A549 (cell line): Measurements from ENCODE around the gene SCAMP2. TPM values are rescaled to one million over a fixed set of nuclear protein-coding genes. Genes with fewer than 3 reads are reported as not detected.

Experiments used
- ATAC-seq, 2 experiments: fragments of 200-7000 bp in 1 of 2; fragments of >200 bp in 1 of 2; cut with Nextera tagmentation in 1 of 2; cut with Tn5 transposase in 1 of 2; 3 replicates each; pipeline versions ENCODE4 v1.8.0 to v1.9.1; 2018 to 2020; ENCODE audit warnings: mild to moderate bottlenecking in 1 of 2, moderate library complexity in 1 of 2
- CTCF ChIA-PET: fragments of 300-600 bp; sonication (Branson Sonifier 250); formaldehyde crosslinking; extraction: SDS; loops from one replicate; lab custom pipeline; 2021; ENCODE audit warnings: antibody characterized with exemption, inconsistent platforms; lab: Yijun Ruan, JAX
- POLR2A ChIA-PET: fragments of 350-600 bp; formaldehyde crosslinking; extraction: SDS; loops from one replicate; lab custom pipeline; 2021; ENCODE audit warnings: antibody characterized with exemption, inconsistent platforms; lab: Yijun Ruan, JAX
- DNase-seq, 2 experiments: peaks; one replicate each; pipeline versions ENCODE4 v3.0.0 to v3.0.0-alpha.2; 2011 to 2016; ENCODE audit warnings: low read depth in 1 of 2, low spot score in 1 of 2
- FAIRE-seq: peaks from 2 replicates; lab custom pipeline; 2011; peaks lifted over from hg19 to GRCh38; lab: Jason Lieb, UNC
- H3K27ac ChIP-seq, 2 experiments: fragments of >200 bp; sonication (Bioruptor Twin); formaldehyde crosslinking; 3 replicates each; pipeline ENCODE4 v1.5.1; 2016 to 2017
- H3K4me1 ChIP-seq: fragments of >200 bp; sonication (Bioruptor Twin); formaldehyde crosslinking; 3 replicates; pipeline ENCODE4 v1.6.1; 2016
- H3K4me2 ChIP-seq: fragments of >200 bp; sonication (Bioruptor Twin); formaldehyde crosslinking; 3 replicates; pipeline ENCODE4 v1.6.1; 2016
- H3K4me3 ChIP-seq: fragments of >200 bp; sonication (Bioruptor Twin); formaldehyde crosslinking; 3 replicates; pipeline ENCODE4 v1.5.1; 2016
- H3K9me3 ChIP-seq: fragments of >200 bp; sonication (Bioruptor Twin); formaldehyde crosslinking; 3 replicates; pipeline ENCODE4 v1.6.1; 2016
- CBX2 ChIP-seq: fragments of 200-600 bp; sonication (generic); IDR thresholded peaks from 2 replicates; pipeline ENCODE4 v1.6.1; 2016; ENCODE audit warnings: low read depth, mild to moderate bottlenecking, borderline replicate concordance
- CHD2 ChIP-seq: fragments of 150-350 bp; IDR thresholded peaks from 2 replicates; pipeline ENCODE4 v1.6.1; 2014; ENCODE audit warnings: low read length; ENCODE audit not compliant: partially characterized antibody
- EP300 ChIP-seq, 2 experiments: fragments of >200 bp; sonication (Bioruptor Twin); formaldehyde crosslinking; IDR thresholded peaks; 2 replicates in 1 of 2; 3 replicates in 1 of 2; pipeline ENCODE4 v1.6.1; 2016 to 2017
- ESRRA ChIP-seq: fragments of 150-350 bp; IDR thresholded peaks from 2 replicates; pipeline ENCODE4 v1.6.1; 2014; ENCODE audit warnings: mild to moderate bottlenecking, low read length, borderline replicate concordance
- FOXS1 ChIP-seq: fragments of 250-450 bp; sonication (Bioruptor Pico); IDR thresholded peaks from 2 replicates; pipeline ENCODE4 v1.5.0; 2020; ENCODE audit warnings: mild to moderate bottlenecking, moderate library complexity
- HOXB5 ChIP-seq: fragments of 250-450 bp; sonication (Bioruptor Pico); IDR thresholded peaks from 2 replicates; pipeline ENCODE4 v1.5.0; 2020; ENCODE audit warnings: mild to moderate bottlenecking, moderate library complexity
- JUN ChIP-seq, 2 experiments: fragments of >200 bp; sonication (Bioruptor Twin); formaldehyde crosslinking; IDR thresholded peaks; 2 replicates in 1 of 2; 3 replicates in 1 of 2; pipeline ENCODE4 v1.6.1; 2016 to 2017
- JUNB ChIP-seq: fragments of >200 bp; sonication (Bioruptor Twin); formaldehyde crosslinking; IDR thresholded peaks from 2 replicates; pipeline ENCODE4 v1.6.1; 2016
- NPAS2 ChIP-seq: fragments of 250-450 bp; sonication (Bioruptor Pico); IDR thresholded peaks from 2 replicates; pipeline ENCODE4 v1.8.0; 2022; ENCODE audit warnings: mild to moderate bottlenecking, moderate library complexity, borderline replicate concordance
- PHF8 ChIP-seq: fragments of 200-600 bp; sonication (generic); IDR thresholded peaks from 2 replicates; pipeline ENCODE4 v1.6.1; 2016; ENCODE audit warnings: low read depth, mild to moderate bottlenecking, antibody characterized with exemption, moderate library complexity, borderline replicate concordance
- POLR2AphosphoS2 ChIP-seq: conservative IDR thresholded peaks from 2 replicates; pipeline ENCODE4 v1.6.1; 2012; ENCODE audit warnings: low read length, improper control_type of control experiment, inconsistent platforms
- RARB ChIP-seq: fragments of 250-450 bp; sonication (Bioruptor Pico); IDR thresholded peaks from 2 replicates; pipeline ENCODE4 v1.8.0; 2021; ENCODE audit warnings: mild to moderate bottlenecking, moderate library complexity
- ZFP36 ChIP-seq: fragments of 450-650 bp; IDR thresholded peaks from 2 replicates; pipeline ENCODE4 v1.6.1; 2014; ENCODE audit warnings: borderline replicate concordance; ENCODE audit not compliant: partially characterized antibody
- ZSCAN20 ChIP-seq: fragments of 250-450 bp; sonication (Bioruptor Pico); IDR thresholded peaks from 2 replicates; pipeline ENCODE4 v1.8.0; 2022; ENCODE audit warnings: mild to moderate bottlenecking, moderate library complexity
- WGBS: methylation state at CpG from one replicate; pipeline ENCODE4 v1.1.6; 2017; ENCODE audit errors: missing lambda C conversion rate; 5-methylcytosine and 5-hydroxymethylcytosine counted together
- polyA plus RNA-seq, 4 experiments: library from polyadenylated mRNA; depleted of rRNA in 3 of 4; stranded (reverse); fragments of >200 nt; fragmentation: RNase III in 1 of 4; extraction: RNeasy Plus Mini Kit Qiagen cat#74134 plus additional on column Dnase treatment in 1 of 4; gene quantifications; 2 replicates in 3 of 4; 3 replicates in 1 of 4; pipeline ENCODE4 v1.2.3, GENCODE V29; 2011 to 2017
- TF ChIP-seq, protein P1 (sequence below): fragments of 200-600 bp; sonication (generic); IDR thresholded peaks from 2 replicates; pipeline ENCODE4 v1.6.1; 2016; ENCODE audit warnings: antibody characterized with exemption, mild to moderate bottlenecking, moderate library complexity
- TF ChIP-seq, protein P2 (sequence below): fragments of 250-450 bp; sonication (Bioruptor Pico); IDR thresholded peaks from 2 replicates; pipeline ENCODE4 v1.5.0; 2020; ENCODE audit warnings: low read depth, mild to moderate bottlenecking, moderate library complexity
- TF ChIP-seq, protein P3 (sequence below): fragments of >200 bp; sonication (Bioruptor Twin); formaldehyde crosslinking; IDR thresholded peaks from 3 replicates; pipeline ENCODE4 v1.5.1; 2016

Gene SCAMP2
- polyA plus RNA-seq, 2 of the 4 experiments (the other 2 are of a cell fraction): 41.5 to 128 TPM

DNA sequence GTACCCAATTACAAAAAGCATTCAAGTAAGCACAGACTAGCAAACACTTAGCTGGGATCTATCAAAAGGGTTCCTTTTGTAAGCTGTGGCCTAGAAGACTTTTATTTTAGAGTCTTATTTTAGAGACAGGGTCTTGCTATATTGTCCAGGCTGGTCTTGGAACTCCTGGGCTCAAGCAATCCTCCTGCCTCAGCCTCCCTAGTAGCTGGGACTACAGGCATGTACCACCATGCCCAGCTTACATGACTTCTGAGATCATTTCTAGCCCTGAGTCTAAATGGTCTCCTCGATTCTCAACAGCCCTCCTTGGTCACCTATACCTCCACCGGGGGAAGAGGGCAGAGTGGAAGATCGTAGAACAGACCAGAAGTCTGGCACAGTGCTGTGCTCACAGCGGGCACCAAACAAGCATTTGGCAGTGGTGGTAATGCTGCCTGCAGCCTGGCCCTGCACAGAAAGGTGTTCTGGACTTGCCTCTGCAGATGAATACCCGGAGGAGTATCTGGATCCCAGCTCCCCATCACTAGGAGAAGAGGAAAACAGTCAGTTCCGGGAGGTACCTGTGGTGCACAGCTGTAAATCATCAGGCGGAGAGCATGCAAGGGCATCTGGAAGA is 31.1 kb upstream of the SCAMP2 start (continued):
- TF ChIP-seq, protein P1, sequence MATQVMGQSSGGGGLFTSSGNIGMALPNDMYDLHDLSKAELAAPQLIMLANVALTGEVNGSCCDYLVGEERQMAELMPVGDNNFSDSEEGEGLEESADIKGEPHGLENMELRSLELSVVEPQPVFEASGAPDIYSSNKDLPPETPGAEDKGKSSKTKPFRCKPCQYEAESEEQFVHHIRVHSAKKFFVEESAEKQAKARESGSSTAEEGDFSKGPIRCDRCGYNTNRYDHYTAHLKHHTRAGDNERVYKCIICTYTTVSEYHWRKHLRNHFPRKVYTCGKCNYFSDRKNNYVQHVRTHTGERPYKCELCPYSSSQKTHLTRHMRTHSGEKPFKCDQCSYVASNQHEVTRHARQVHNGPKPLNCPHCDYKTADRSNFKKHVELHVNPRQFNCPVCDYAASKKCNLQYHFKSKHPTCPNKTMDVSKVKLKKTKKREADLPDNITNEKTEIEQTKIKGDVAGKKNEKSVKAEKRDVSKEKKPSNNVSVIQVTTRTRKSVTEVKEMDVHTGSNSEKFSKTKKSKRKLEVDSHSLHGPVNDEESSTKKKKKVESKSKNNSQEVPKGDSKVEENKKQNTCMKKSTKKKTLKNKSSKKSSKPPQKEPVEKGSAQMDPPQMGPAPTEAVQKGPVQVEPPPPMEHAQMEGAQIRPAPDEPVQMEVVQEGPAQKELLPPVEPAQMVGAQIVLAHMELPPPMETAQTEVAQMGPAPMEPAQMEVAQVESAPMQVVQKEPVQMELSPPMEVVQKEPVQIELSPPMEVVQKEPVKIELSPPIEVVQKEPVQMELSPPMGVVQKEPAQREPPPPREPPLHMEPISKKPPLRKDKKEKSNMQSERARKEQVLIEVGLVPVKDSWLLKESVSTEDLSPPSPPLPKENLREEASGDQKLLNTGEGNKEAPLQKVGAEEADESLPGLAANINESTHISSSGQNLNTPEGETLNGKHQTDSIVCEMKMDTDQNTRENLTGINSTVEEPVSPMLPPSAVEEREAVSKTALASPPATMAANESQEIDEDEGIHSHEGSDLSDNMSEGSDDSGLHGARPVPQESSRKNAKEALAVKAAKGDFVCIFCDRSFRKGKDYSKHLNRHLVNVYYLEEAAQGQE: no peak
- TF ChIP-seq FOXS1 (CRISPR knock-in tag): no peak
- no peak for TF ChIP-seq ESRRA
- TF ChIP-seq, protein P2, sequence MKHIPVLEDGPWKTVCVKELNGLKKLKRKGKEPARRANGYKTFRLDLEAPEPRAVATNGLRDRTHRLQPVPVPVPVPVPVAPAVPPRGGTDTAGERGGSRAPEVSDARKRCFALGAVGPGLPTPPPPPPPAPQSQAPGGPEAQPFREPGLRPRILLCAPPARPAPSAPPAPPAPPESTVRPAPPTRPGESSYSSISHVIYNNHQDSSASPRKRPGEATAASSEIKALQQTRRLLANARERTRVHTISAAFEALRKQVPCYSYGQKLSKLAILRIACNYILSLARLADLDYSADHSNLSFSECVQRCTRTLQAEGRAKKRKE (CRISPR knock-in tag): no peak
- no peak for TF ChIP-seq EP300 (IDR thresholded peaks at IDR 0.05)
- no peak for TF ChIP-seq CHD2
- no peak for TF ChIP-seq CBX2

DNA sequence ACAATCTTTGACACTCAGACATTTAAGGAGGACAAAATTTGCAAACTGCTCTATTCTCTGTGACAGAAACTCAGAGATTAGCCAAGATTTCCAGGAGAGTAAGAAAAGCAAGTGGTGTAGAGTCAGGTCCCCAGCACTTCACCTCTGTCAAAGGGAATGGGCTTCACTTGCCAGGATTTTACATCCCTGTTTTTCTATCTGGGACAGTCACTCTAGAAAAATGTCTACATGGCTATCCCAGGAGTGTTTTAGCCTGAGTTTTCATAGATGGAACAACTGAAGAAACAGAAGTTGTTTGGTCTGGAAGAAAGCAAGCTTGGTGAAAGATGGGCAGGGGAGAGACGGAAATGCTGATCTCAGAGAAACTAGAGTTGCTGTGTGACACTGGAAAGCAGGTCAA is 30.5 kb upstream of the SCAMP2 start:
- no peak overlapping the region for H3K4me2 ChIP-seq
- DNase-seq: no peak
- ATAC-seq: no peak
- ChIA-PET POLR2A (no interaction called here), CTCF (interaction anchor here (1.3 to 7.7 kb wide), 7 partner anchors 14 to 133 kb away, joined by 3 to 92 read pairs (median 40); partner anchors contain the start of gene MPI)
- H3K27ac ChIP-seq: no peak overlapping the region
- TF ChIP-seq NPAS2 (CRISPR knock-in tag): no peak
- TF ChIP-seq JUN (IDR thresholded peaks at IDR 0.05): no peak
- TF ChIP-seq ZFP36: no peak
- TF ChIP-seq RARB: no peak
- TF ChIP-seq JUNB: no peak
- TF ChIP-seq ZSCAN20: no peak
- TF ChIP-seq, all 56 proteins: peak for 0
- WGBS: 92% methylated on average over 1 of the region's 1 CpG
- Histone ChIP-seq H3K4me1 (peaks cover 16% of the 10 kb centered on the region), H3K9me3 (no peaks in the 10 kb centered on the region), H3K4me3 (no peak overlapping the region)
- FAIRE-seq: no peak

DNA sequence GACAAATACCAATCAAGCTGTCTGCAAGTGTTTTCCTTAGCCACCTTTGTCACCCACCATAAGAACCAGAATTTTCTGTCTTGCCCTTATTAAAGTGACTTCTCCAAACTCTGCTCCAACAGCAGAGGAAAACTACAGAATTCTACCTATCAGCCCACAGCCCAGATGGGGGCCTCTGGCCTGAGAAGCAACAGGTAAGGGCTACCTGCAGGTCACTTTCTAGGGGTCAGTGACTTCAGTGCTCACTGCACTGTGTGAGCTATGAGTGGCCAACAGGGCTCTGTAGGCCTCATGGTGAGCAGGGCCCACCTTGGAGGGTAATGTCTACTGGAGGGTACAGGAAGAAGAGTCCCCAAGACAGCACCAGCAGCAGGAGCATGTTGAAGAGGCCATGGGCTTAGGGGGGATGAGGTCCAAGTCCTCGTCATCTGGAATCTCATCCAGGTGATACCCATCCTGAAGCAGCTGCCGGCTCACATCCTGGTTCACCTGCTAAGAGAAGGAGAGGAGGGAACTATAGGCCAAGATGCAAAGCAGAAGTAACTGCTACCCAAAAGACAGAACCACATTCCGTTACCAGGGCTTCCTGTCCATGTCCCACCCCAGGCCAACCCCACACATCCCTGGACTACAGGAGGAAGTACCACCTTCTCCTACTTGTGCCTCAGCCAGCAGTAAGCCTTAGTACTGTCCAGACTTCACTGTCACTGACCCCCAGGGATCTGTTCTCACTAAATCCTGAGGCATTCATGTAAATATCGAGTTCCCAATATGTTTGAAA is 29.3 kb upstream of the SCAMP2 start:
- no peaks in the 10 kb centered on the region for H3K9me3 ChIP-seq
- FAIRE-seq (no peak), DNase-seq (no peak), ATAC-seq (no peak)
- 93% methylated on average over 4 of the region's 4 CpGs for WGBS
- H3K4me1 ChIP-seq: peaks cover 15% of the 10 kb centered on the region
- H3K27ac ChIP-seq: no peak overlapping the region
- ChIA-PET POLR2A (interaction anchor here (1.1 to 3.7 kb wide), 4 partner anchors 13 to 35 kb away, joined by 5 to 15 read pairs (median 6); partner anchors contain the start of genes COX5A, MPI and SCAMP2), CTCF (interaction anchor here (0.8 to 7.7 kb wide), 39 partner anchors 8 to 478 kb away, joined by 3 to 92 read pairs (median 6); partner anchors contain the start of genes COX5A, CSK, MPI and RPP25)
- no peak overlapping the region for H3K4me3 ChIP-seq
- H3K4me2 ChIP-seq: no peak overlapping the region
- TF ChIP-seq PHF8: no peak
- TF ChIP-seq, protein P1: no peak
- no peak for TF ChIP-seq RARB
- TF ChIP-seq, protein P3, sequence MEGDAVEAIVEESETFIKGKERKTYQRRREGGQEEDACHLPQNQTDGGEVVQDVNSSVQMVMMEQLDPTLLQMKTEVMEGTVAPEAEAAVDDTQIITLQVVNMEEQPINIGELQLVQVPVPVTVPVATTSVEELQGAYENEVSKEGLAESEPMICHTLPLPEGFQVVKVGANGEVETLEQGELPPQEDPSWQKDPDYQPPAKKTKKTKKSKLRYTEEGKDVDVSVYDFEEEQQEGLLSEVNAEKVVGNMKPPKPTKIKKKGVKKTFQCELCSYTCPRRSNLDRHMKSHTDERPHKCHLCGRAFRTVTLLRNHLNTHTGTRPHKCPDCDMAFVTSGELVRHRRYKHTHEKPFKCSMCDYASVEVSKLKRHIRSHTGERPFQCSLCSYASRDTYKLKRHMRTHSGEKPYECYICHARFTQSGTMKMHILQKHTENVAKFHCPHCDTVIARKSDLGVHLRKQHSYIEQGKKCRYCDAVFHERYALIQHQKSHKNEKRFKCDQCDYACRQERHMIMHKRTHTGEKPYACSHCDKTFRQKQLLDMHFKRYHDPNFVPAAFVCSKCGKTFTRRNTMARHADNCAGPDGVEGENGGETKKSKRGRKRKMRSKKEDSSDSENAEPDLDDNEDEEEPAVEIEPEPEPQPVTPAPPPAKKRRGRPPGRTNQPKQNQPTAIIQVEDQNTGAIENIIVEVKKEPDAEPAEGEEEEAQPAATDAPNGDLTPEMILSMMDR: no peak
- TF ChIP-seq HOXB5 (CRISPR knock-in tag): no peak
- TF ChIP-seq POLR2AphosphoS2: no peak
- no peak for TF ChIP-seq JUNB
- no peak for TF ChIP-seq ESRRA
